ENCODE measurements around the gene ZDHHC14. TPM values are rescaled to one million over a fixed set of nuclear protein-coding genes. Genes with fewer than 3 reads are reported as not detected.

The ZDHHC14 gene
- total and polyA plus RNA-seq, 8 donors: 3.4 to 25.7 (median 7.4) TPM

- peak; percentile 64 to 87 for DNase-seq
- Histone ChIP-seq H3K27ac (no peak overlapping the region), H3K4me3 (no peak overlapping the region), H3K4me1 (peaks cover 6 to 32% (median 11%) of the 10 kb centered on the region in 4 donors), H3K36me3 (peaks cover 0 to 11% (median 0%) of the 10 kb centered on the region in 4 donors), H3K9me3 (no peaks in the 10 kb centered on the region), H3K27me3 (no peaks in the 10 kb centered on the region)
- 40 to 44% (median 44%) methylated on average over 11 of the region's 11 CpGs for WGBS, 5 donors
- intact Hi-C loops (cut with DNase I; ENCODE audit: low total_unique reads): loop anchor here (10.0 kb wide), 1 partner anchor 353 kb away; no protein-coding TSS in a partner anchor
- no peak for TF ChIP-seq POLR2A (IDR thresholded peaks at IDR 0.05)
- TF ChIP-seq, protein P1, sequence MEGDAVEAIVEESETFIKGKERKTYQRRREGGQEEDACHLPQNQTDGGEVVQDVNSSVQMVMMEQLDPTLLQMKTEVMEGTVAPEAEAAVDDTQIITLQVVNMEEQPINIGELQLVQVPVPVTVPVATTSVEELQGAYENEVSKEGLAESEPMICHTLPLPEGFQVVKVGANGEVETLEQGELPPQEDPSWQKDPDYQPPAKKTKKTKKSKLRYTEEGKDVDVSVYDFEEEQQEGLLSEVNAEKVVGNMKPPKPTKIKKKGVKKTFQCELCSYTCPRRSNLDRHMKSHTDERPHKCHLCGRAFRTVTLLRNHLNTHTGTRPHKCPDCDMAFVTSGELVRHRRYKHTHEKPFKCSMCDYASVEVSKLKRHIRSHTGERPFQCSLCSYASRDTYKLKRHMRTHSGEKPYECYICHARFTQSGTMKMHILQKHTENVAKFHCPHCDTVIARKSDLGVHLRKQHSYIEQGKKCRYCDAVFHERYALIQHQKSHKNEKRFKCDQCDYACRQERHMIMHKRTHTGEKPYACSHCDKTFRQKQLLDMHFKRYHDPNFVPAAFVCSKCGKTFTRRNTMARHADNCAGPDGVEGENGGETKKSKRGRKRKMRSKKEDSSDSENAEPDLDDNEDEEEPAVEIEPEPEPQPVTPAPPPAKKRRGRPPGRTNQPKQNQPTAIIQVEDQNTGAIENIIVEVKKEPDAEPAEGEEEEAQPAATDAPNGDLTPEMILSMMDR (IDR thresholded peaks at IDR 0.05): peak in 5 of 7 experiments; percentile 68 to 86 (median 82)
These were observed 286.4 kb downstream of the ZDHHC14 start for GRCh38 chr6:157667211-157668008.

DNA sequence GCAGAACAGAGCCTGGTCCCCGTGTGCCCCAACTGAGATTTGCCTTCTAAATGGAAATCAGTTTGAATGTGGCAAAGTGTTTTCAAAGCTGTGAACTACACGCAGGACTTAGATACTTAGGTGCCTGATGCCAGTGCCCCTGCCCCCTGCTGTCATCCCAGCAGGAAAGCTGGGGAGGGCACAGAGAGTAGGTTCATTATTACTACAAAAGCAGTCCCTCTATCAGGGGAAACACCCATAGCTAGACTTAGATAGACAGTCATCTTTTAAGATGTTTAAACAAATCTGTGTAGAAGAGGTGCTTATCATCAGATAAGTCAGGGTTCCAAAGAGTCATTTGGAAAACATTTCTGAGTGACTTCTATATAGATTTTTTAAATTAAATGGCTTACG is 287.0 kb downstream of the ZDHHC14 start:
- WGBS, 5 donors: 72 to 91% (median 85%) methylated on average over 3 of the region's 3 CpGs
- intact Hi-C loops (cut with DNase I; ENCODE audit: low total_unique reads): loop anchor here (10.0 kb wide), 1 partner anchor 353 kb away; no protein-coding TSS in a partner anchor
- peaks cover 0 to 17% (median 4%) of the 10 kb centered on the region in 4 donors for H3K36me3 ChIP-seq

GRCh38 chr6:157668713-157669112 is 287.7 kb downstream of the ZDHHC14 start:
- Histone ChIP-seq H3K36me3 (peaks cover 0 to 13% (median 7%) of the 10 kb centered on the region in 4 donors), H3K9me3 (no peaks in the 10 kb centered on the region), H3K27me3 (no peaks in the 10 kb centered on the region), H3K27ac (peak overlapping the region in 2 of 5 donors; percentile 72 to 73), H3K4me3 (no peak overlapping the region), H3K4me1 (peaks cover 6 to 32% (median 11%) of the 10 kb centered on the region in 4 donors)
- whole genome bisulfite sequencing, 5 donors: 84 to 95% (median 91%) methylated on average over 2 of the region's 2 CpGs
- TF ChIP-seq, protein P1 (IDR thresholded peaks at IDR 0.05): no peak
- TF ChIP-seq POLR2A (IDR thresholded peaks at IDR 0.05) (no peak), EP300 (IDR thresholded peaks at IDR 0.05) (no peak), POLR2AphosphoS5 (IDR thresholded peaks at IDR 0.05) (no peak)
- DNase-seq: no peak
- intact Hi-C loops (cut with DNase I; ENCODE audit: low total_unique reads): loop anchor here (10.0 kb wide), 1 partner anchor 354 kb away; no protein-coding TSS in a partner anchor

More for the DNA sequence above, 287.0 kb downstream of the ZDHHC14 start:
- Histone ChIP-seq H3K27me3 (no peaks in the 10 kb centered on the region), H3K9me3 (no peaks in the 10 kb centered on the region), H3K4me3 (no peak overlapping the region), H3K4me1 (peaks cover 6 to 32% (median 11%) of the 10 kb centered on the region in 4 donors), H3K27ac (no peak overlapping the region)
- TF ChIP-seq, protein P1 (IDR thresholded peaks at IDR 0.05): no peak
- TF ChIP-seq POLR2A (IDR thresholded peaks at IDR 0.05): no peak
- no peak for TF ChIP-seq EP300 (IDR thresholded peaks at IDR 0.05)
- no peak for TF ChIP-seq POLR2AphosphoS5 (IDR thresholded peaks at IDR 0.05)
- DNase-seq: no peak

DNA sequence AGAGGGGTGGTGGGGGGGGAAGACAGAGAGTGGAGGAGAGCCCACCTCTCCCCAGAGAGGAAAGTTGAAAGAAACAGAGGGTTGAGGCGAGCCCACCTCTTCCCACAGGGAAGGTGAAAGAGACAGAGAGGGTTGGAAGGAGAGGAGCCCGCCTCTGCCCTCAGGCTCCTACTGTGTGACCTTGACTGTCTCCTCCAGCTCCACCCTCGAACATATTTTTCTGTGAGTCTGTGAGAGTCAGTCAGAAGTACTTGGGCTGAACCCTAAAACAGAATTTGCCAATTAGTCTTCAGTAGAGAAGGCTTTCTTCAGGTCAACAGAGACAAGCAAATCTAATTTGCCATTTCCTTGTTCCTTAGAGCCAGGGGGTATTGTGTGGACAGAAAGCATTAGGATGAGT is 288.3 kb downstream of the ZDHHC14 start:
- DNase-seq: no peak
- Histone ChIP-seq H3K9me3 (no peaks in the 10 kb centered on the region), H3K36me3 (peaks cover 0 to 10% (median 7%) of the 10 kb centered on the region in 4 donors), H3K4me1 (peaks cover 6 to 32% (median 11%) of the 10 kb centered on the region in 4 donors), H3K4me3 (no peak overlapping the region), H3K27ac (peak overlapping the region; percentile 4 to 73 (median 72)), H3K27me3 (no peaks in the 10 kb centered on the region)
- intact Hi-C loops (cut with DNase I; ENCODE audit: low total_unique reads): loop anchor here (10.0 kb wide), 1 partner anchor 355 kb away; no protein-coding TSS in a partner anchor
- TF ChIP-seq POLR2AphosphoS5 (IDR thresholded peaks at IDR 0.05) (no peak), EP300 (IDR thresholded peaks at IDR 0.05) (no peak), POLR2A (IDR thresholded peaks at IDR 0.05) (no peak)
- TF ChIP-seq, protein P1 (IDR thresholded peaks at IDR 0.05): no peak
- WGBS, 5 donors: 60 to 72% (median 67%) methylated on average over 3 of the region's 3 CpGs
